Right renal cortex interstitium (tissue), 3 donors: Measurements from ENCODE around the gene MSTN. TPM values are rescaled to one million over a fixed set of nuclear protein-coding genes. Genes with fewer than 3 reads are reported as not detected.
"Not testable (repeated sequence)": the region's sequence is repeated elsewhere in the genome, so short reads cannot be mapped to it uniquely, and the experiment has no call there.

Experiments used
- DNase-seq, 3 donors: peaks; one replicate each; pipeline ENCODE4 v3.0.0-alpha.2; 2013; ENCODE audit warnings: low read depth in 3 of 3, low spot score in 2 of 3
- polyA plus RNA-seq, 3 donors: library from polyadenylated mRNA; unstranded; fragments of 120-200 nt; gene quantifications; one replicate each; pipeline ENCODE4 v1.2.1, GENCODE V29; 2013; ENCODE audit not compliant: insufficient read length in 3 of 3

The MSTN gene
- polyA plus RNA-seq, 3 donors, result 1.3 to 2.2 (median 2.1) TPM

DNA sequence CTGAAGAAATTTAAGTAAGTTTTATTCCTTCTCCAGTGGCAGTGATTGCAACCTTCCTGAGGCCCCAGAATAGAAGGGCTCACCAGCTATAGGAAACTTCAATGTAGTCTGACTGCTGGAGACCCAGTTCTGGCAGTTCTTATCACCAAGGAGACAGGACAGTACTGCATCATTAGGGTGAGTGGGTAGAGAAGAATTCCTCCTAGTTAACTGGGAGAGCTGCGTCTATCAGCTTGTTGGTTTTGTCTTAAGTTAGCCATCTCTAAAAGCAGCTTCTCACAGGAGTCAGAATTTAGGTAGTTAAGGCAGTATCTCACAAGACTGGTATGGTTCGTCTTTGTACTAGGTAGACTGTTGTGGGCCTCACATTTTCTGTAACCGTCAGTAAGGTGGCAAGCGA, 3.3 kb upstream of the MSTN start:
- DNase-seq, result no peak

DNA sequence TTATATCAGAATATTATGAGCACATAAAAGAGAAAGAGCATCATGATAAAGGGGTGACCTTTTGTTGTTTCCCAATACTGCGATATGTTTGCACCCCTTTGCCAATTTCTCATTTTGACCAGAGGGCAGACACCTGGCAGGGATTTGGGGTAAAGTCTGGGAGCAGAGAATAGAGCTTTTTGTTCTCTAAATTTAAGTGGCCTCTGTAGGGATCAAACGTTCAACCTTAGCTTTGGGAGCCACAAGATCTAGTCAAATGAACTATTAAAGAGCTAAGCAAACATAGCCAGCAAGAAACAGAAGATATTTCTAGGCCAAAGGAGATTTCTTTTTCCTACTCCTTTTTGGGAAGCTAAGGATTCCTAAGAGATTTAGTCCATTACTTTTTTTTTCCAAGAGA, 1.1 kb upstream of the MSTN start:
- DNase-seq, result no peak

DNA sequence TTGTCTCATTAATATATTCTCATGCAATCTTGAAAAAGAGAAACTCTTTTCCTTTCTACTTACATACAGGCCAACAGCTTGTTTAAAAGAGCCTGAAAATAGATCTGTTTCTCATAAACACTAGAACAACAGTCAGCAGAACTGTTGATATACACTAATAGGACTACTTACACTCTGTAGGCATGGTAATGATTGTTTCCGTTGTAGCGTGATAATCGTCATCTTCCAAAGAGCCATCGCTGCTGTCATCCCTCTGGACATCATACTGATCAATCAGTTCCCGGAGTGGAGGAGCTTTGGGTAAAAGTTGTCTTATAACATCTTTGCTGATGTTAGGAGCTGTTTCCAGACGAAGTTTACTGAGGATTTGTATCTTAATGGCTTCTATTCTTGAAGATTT, 476 bp downstream of the MSTN start:
- no peak for DNase-seq

DNA sequence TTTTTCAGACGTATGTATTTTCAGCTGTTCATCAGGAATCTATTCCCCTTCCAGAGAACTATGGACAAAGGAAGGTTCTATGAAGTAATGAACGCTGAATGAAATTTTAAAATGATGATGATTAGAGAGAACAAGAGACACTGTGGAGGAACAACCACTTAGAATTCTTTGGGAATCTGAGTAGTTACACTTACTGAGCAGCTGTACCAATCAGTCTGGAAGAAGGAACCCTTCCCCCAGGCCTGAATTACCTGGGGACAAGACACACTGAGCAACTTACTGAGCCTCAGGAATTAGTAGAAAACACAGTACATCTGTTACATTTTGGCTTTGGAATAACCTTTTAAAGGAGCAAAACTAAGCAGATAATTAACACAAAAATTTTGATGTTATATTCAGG, 1.9 kb downstream of the MSTN start:
- DNase-seq, result no peak

DNA sequence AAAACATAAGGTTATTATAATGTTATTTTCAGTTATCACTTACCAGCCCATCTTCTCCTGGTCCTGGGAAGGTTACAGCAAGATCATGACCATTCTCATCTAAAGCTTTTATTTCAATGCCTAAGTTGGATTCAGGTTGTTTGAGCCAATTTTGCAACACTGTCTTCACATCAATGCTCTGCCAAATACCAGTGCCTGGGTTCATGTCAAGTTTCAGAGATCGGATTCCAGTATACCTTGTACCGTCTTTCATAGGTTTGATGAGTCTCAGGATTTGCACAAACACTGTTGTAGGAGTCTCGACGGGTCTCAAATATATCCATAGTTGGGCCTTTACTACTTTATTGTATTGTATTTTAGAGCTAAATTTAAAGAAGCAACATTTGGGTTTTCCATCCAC, 2.5 kb downstream of the MSTN start:
- no peak for DNase-seq

DNA sequence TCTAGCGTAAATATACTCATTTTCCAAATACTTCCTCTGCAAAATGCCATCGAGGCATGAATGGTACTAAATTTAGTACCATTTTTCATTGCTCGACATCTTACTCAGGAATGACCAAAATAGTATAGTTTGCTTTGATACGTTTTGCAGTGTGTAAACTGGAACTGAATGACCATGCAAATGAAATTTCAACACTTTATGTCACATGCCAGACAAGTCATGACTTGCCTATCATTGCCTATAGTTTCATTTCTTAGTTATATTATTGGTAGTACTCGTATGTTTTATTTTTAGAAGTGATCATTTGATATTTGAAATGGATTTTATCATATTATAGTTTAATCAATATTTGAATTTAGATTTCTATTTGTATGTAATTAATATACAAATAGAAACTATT, 9.1 kb downstream of the MSTN start:
- no peak for DNase-seq

DNA sequence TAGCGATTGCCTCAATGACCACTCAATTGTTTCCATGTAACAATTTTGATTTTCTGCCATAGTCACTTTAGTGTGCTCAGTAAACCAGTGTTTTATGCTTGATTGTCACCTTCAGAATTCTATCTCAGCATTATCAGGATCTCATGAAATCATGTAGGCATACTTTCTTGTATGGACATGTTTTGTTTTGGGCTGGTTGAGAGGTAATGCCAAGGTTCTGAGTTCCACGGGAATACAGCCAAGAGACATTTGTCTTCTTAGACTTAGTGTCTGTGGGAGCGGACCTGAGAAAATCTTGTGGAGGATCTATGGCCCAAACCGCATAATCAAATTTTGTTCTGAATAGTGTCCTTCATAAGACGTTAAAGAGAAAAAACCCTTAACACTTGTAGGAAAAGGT, 10.2 kb downstream of the MSTN start:
- DNase-seq, result no peak

DNA sequence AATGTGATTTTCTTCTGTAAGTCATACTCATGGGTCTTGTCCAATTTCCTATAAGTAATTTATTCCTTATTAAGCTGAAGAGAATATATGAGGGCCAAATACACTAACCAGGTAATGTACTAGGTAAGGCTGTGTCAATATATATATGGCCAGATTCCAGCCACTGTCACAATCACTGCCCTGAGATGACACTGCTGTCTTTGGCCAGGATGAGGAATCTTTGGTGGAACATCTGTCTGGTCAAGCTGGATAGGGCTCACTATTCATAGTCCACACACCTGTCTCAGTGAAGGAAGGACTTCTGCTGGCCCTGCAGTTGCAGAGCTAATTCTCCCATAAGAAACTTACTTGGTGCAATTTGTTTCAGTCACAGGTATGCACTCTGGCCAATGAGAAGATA, 11.3 kb downstream of the MSTN start:
- DNase-seq, result no peak

DNA sequence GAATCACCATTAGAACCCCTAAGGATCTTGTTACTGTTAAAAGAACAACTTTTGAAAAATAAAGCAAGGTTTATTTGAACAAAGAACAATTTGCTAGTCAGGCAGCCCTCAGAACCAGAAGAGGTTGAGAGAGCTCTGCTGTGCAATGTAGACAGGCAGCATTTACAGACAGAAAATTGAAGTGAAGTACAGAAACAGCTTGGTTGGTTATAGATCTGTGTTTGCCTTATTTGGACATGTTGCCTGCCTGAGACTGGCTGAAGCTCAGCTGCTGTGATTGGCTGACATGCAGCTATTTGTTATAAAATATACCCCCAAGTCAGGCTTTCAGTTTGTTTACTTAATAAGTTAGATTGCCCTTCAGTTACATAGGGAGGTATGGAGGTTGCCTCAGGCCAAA, 12.5 kb downstream of the MSTN start:
- no peak for DNase-seq

DNA sequence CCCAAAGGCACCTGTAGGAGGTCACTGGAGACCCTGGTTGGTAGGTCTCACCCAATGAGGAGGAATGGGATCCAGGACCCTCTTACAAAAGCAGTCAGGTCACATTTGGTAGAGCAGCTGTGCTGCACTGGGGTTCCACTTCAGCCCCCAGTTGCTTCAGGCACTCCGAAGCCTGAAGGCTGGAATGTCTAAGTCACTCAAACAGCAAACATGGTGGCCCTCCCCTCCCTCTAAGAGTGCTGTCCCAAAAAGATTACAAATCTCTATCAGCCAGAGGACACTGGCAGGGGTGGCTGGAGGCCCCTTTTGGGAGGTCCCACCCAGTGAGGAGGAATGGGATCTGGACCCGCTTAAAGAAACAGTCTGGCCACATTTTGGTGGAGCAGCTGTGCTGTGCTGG, 17.7 kb downstream of the MSTN start:
- DNase-seq, result no peak

DNA sequence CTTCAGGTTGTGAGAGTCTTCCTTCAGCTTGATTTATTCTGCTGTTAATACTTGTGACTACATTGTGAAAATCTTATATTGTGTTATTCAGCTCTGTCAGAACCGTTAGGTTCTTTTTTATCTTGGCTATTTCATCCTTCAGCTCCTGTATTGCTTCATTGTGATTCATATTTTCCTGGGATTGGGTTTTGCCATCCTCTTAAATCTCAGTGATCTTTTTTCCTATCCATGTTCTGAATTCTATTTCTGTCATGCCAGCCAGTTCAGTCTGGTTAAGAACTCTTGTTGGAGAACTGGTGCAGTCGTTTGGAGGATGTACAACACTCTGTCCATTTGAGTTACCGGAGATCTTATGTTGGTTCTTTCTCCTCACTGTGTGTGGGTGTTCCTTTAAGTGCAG, 19.1 kb downstream of the MSTN start:
- DNase-seq, result no peak

DNA sequence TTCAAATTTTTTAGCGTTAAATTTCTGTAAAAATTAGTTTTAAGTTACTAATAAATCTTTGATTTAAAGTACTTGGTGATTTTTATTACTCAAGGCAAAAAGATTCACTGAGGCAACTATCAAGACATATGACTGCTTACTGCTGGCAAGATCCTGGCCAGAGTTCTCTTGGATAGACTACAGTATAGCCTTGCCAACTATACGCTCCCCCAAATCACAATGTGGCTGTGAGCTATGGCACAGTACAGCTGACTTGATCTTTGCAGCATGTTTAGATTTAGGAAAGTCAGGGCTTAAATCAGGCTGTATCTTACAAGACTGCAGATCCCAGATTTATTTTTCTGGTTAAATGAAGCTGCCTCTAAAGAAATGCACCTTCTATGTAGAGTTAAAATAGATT, 26.5 kb downstream of the MSTN start:
- no peak for DNase-seq

DNA sequence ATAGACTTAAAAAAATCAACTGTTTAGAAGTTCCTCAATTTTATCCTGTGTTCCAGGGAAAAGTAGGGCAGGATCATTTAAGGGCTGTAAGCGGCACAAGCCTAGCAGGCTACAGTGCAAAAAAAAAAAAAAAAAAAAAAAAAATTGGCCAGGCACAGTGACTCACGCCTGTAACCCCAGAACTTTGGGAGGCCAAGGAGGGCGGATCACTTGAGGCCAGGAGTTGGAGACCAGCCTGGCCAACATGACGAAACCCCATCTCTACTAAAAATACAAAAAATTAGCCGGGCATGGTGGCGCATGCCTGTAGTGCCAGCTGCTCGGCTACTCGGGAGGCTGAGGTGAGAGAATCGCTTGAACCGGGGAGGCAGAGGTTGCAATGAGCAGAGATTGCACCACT, 28.1 kb downstream of the MSTN start:
- not testable (repeated sequence) for DNase-seq

DNA sequence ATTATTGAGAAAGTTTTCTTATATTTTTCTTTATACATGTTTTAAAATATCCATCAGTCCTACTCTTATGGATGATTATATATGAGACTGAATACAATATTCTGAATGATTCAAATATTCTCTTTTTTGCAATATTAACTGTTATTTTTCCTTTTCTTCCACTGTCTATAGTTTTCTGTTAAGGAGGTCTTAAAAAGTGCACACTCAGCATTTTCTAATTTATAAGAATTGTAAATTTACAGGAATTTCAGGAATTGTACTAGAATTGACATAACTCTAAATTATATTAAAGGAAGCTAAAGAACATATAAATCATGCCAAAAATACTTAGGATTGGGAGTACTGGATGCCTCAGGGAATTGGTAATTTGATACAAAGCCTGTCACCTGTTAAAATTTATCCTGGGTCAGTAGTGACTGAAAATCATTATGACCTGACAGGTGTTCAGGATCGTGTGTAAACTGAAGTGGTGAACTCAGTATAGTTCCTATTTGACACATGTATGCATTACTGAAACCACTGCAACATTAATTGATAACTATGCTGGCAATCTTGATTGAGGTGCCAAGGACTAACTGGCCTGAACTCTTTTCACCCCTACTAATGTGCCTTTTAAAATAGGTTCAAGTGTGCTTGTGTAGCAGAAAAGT, 30.4 kb downstream of the MSTN start:
- peak in 2 of 3 donors; percentile 6 for DNase-seq

DNA sequence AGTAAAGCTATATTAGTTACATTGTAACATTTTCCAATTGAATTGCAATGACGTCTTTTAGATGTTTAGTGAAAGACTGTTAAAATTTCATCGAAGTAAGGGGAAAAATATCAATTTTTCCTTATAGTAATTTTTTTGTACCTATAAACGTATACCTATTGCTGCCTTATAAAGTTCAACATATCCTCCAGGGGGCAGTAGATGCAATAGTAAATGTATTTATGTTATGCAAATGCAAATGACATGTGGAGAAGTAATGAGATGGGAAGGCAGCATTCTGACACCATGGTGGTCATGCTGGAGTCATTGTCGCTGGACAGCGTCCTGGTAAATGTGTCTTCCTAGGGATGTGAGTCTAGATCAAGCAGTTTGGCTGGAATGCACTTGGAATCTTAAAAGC, 38.7 kb downstream of the MSTN start:
- peak; percentile 2 to 10 (median 9) for DNase-seq

DNA sequence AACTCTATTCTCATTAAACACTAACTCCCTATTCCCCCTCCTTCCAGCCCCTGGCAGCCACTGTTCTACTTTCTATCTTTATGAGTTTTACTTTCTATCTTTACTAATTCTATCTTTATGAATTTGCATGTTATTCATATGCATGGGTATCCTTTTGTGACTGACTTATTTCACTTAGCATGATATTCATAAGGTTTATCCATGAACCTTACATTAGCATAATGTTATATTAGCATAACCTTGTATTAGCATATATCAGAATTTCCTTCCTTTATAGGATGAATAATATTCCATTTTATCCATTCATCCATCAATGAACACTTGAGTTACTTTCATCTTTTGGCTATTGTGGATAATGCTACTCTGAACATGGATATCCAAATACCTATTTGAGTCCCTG, 41.8 kb downstream of the MSTN start:
- no peak for DNase-seq

DNA sequence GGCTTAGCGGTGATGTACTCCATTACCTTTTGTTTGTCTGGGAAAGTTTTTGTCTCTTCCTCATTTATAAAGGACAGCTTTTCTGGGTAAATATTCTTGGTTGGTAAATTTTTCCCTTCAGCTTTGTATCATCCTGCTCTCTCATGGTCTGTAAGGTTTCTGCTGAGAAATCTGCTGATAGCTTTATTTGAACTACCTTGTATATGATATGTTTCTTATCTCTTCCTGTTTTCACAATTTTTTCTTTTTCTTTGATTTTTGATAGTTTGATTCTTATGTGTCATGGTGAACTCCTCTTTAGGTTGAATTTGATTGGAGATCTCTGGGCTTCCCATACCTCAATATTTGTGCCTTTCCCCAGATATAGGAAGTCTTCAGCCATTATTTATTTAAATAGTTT, 44.7 kb downstream of the MSTN start:
- DNase-seq, result no peak

DNA sequence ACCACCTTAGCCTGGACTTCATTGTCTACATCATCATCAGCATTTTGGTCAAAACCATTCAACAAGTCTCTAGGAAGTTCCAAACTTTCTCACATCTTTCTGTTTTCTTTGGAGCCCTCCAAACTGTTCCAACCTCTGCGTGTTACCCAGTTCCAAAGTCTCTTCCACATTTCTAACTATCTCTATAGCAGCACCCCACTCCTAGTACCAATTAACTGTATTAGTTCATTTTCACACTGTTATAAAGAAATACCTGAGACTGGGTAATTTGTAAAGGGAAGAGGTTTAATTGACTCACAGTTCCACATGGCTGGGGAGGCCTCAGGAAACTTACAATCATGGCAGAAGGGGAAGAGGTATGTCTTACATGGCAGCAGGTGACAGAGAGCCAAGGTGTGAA, 46.6 kb downstream of the MSTN start:
- not testable (repeated sequence) for DNase-seq
